ENCODE results near the gene COL23A1. TPM values are rescaled to one million over a fixed set of nuclear protein-coding genes. Genes with fewer than 3 reads are reported as not detected.

Gene COL23A1
- total and polyA plus RNA-seq, 2 of the 13 experiments (the other 11 are each of a cell fraction or from before 2014, with no cell fraction given) = not detected

DNA sequence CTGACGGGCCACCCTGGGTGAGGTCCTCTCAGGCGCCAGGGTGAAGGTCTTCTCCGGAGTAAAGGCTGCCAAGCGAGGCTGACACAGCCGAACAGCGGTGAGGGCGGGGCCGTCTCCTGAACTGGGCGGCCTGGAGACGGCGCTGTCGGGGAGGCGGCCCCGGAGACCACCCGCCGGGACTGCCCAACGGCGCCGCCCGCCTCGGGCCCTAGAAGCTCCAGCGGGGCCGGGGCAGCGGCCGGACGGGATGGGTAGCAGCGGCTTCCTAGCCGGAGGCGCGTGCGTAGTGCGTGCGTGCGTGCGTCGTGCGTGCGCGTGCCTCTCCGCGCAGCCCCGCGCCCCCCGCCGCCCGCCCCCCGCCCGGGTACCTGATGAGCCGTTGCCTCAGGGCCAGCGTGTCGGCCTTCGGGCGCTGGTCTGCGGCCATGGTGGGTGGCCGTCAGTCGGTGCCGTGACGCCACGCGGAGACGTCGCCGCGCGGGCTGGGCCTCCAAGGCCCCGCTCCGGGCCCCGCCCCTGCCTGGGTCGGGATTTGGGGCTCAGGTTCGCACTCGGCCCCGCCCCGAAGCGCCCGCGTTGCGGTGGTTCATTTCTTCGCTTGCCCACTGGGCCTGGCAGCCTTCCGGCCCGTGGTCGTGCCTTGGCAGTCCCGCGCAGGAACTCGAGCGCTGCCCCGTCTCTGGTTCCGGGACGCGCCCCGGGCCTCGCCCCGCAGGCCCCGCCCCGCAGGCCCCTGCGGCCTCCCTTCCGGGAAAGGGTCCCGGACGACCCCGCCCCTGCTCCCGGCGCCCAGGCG lies 357.9 kb downstream of the COL23A1 start, which contains the start of gene PHYKPL (continued):
- TF ChIP-seq, protein P1, sequence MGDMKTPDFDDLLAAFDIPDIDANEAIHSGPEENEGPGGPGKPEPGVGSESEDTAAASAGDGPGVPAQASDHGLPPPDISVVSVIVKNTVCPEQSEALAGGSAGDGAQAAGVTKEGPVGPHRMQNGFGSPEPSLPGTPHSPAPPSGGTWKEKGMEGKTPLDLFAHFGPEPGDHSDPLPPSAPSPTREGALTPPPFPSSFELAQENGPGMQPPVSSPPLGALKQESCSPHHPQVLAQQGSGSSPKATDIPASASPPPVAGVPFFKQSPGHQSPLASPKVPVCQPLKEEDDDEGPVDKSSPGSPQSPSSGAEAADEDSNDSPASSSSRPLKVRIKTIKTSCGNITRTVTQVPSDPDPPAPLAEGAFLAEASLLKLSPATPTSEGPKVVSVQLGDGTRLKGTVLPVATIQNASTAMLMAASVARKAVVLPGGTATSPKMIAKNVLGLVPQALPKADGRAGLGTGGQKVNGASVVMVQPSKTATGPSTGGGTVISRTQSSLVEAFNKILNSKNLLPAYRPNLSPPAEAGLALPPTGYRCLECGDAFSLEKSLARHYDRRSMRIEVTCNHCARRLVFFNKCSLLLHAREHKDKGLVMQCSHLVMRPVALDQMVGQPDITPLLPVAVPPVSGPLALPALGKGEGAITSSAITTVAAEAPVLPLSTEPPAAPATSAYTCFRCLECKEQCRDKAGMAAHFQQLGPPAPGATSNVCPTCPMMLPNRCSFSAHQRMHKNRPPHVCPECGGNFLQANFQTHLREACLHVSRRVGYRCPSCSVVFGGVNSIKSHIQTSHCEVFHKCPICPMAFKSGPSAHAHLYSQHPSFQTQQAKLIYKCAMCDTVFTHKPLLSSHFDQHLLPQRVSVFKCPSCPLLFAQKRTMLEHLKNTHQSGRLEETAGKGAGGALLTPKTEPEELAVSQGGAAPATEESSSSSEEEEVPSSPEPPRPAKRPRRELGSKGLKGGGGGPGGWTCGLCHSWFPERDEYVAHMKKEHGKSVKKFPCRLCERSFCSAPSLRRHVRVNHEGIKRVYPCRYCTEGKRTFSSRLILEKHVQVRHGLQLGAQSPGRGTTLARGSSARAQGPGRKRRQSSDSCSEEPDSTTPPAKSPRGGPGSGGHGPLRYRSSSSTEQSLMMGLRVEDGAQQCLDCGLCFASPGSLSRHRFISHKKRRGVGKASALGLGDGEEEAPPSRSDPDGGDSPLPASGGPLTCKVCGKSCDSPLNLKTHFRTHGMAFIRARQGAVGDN (CRISPR knock-in tag; IDR thresholded peaks at IDR 0.05) = peak; percentile 83
- TF ChIP-seq HOXA3 (CRISPR knock-in tag; IDR thresholded peaks at IDR 0.05) (peak; percentile 66), ZSCAN25 (CRISPR knock-in tag; IDR thresholded peaks at IDR 0.05) (no peak), ELF3 (CRISPR knock-in tag; IDR thresholded peaks at IDR 0.05) (peak; percentile 64), ZSCAN22 (CRISPR knock-in tag; IDR thresholded peaks at IDR 0.05) (peak; percentile 10; the same call in 1 of the 2 replicates), ZBTB8A (CRISPR knock-in tag; IDR thresholded peaks at IDR 0.05; ENCODE audit: borderline replicate concordance, low read depth) (peak; percentile 77; the same call in 1 of the 2 replicates), ZFP90 (CRISPR knock-in tag; IDR thresholded peaks at IDR 0.05; ENCODE audit: borderline replicate concordance) (peak; percentile 4; the same call in 1 of the 2 replicates), ZNF230 (CRISPR knock-in tag; IDR thresholded peaks at IDR 0.05) (0 out of 2 replicates have a peak, but pooled peaks have one; percentile 47), PPARG (CRISPR knock-in tag; conservative IDR thresholded peaks at IDR 0.05) (0 out of 2 replicates have a peak, but pooled peaks have one; percentile 20), ZNF615 (CRISPR knock-in tag; IDR thresholded peaks at IDR 0.05; ENCODE audit: borderline replicate concordance) (no peak), FIP1L1 (IDR thresholded peaks at IDR 0.05; ENCODE audit: borderline replicate concordance, insufficient read depth, low read depth, low read length) (0 out of 2 replicates have a peak, but pooled peaks have one; percentile 12), POLR2G (IDR thresholded peaks at IDR 0.05; ENCODE audit: low read depth, low read length) (peak; percentile 72), TMF1 (CRISPR knock-in tag; IDR thresholded peaks at IDR 0.05; ENCODE audit: low read depth) (0 out of 2 replicates have a peak, but pooled peaks have one; percentile 42), GPN1 (CRISPR knock-in tag; IDR thresholded peaks at IDR 0.05; ENCODE audit: borderline replicate concordance) (0 out of 2 replicates have a peak, but pooled peaks have one; percentile 28), HOXA7 (CRISPR knock-in tag; IDR thresholded peaks at IDR 0.05) (peak; percentile 77; the same call in 1 of the 2 replicates), ZFY (CRISPR knock-in tag; IDR thresholded peaks at IDR 0.05) (peak; percentile 94), SIX1 (CRISPR knock-in tag; IDR thresholded peaks at IDR 0.05; ENCODE audit: borderline replicate concordance) (no peak), NCOA2 (CRISPR knock-in tag; IDR thresholded peaks at IDR 0.05) (no peak)
- TF ChIP-seq, protein P2, sequence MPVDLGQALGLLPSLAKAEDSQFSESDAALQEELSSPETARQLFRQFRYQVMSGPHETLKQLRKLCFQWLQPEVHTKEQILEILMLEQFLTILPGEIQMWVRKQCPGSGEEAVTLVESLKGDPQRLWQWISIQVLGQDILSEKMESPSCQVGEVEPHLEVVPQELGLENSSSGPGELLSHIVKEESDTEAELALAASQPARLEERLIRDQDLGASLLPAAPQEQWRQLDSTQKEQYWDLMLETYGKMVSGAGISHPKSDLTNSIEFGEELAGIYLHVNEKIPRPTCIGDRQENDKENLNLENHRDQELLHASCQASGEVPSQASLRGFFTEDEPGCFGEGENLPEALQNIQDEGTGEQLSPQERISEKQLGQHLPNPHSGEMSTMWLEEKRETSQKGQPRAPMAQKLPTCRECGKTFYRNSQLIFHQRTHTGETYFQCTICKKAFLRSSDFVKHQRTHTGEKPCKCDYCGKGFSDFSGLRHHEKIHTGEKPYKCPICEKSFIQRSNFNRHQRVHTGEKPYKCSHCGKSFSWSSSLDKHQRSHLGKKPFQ (CRISPR knock-in tag; IDR thresholded peaks at IDR 0.05; ENCODE audit: insufficient replicate concordance) = peak; percentile 57
- TF ChIP-seq, protein P3, sequence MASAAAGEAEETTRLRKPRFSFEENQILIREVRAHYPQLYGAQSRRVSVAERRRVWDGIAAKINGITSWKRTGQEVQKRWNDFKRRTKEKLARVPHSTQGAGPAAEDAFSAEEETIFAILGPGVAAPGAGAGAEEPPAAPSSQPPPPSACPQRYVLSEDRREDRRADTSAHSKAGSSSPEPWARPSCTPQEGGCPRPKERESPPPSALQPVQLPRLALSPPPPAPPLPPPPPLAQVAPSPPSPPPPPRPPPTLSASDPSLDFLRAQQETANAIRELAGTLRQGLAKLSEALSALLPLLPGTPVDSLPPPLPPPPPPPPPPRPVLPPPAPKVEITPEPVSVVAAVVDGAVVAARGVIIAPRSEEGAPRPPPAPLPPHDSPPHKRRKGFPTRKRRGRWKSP (CRISPR knock-in tag; IDR thresholded peaks at IDR 0.05) = no peak
- TF ChIP-seq, protein P4, sequence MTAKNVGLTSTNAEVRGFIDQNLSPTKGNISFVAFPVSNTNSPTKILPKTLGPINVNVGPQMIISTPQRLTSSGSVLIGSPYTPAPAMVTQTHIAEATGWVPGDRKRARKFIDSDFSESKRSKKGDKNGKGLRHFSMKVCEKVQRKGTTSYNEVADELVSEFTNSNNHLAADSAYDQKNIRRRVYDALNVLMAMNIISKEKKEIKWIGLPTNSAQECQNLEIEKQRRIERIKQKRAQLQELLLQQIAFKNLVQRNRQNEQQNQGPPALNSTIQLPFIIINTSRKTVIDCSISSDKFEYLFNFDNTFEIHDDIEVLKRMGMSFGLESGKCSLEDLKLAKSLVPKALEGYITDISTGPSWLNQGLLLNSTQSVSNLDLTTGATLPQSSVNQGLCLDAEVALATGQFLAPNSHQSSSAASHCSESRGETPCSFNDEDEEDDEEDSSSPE (CRISPR knock-in tag; IDR thresholded peaks at IDR 0.05) = peak; percentile 29
